Keratinocyte (primary cell): ENCODE data around the gene NF1. TPM values are rescaled to one million over a fixed set of nuclear protein-coding genes. Genes with fewer than 3 reads are reported as not detected.
A peak's percentile ranks its signal among the peaks of the same experiment; 100 is the strongest.

Experiments used
- DNase-seq: peaks from one replicate; pipeline ENCODE4 v3.0.0-alpha.2; 2011; ENCODE audit warnings: low read depth, missing footprints, low spot score
- FAIRE-seq: peaks from 2 replicates; lab custom pipeline; 2011; peaks lifted over from hg19 to GRCh38; lab: Jason Lieb, UNC
- H2AFZ ChIP-seq: 2 replicates; pipeline ENCODE4 v1.6.0; 2012; ENCODE audit warnings: low read length, control low read depth, inconsistent platforms; ENCODE audit not compliant: control insufficient read depth
- H3K27ac ChIP-seq: 2 replicates; pipeline ENCODE4 v1.5.1; 2011; ENCODE audit warnings: low read length; ENCODE audit not compliant: control insufficient read depth, insufficient read depth
- H3K27me3 ChIP-seq: 3 replicates; pipeline ENCODE4 v1.6.0; 2011; ENCODE audit warnings: low read length; ENCODE audit not compliant: control insufficient read depth, insufficient read depth; ENCODE audit errors: extremely low read depth
- H3K36me3 ChIP-seq, 2 experiments: 2 replicates in 1 of 2; 3 replicates in 1 of 2; pipeline ENCODE4 v1.5.1; 2011; ENCODE audit warnings: low read length in 2 of 2, mild to moderate bottlenecking in 1 of 2; ENCODE audit not compliant: control insufficient read depth in 2 of 2, insufficient read depth in 2 of 2; ENCODE audit errors: extremely low read depth in 1 of 2
- H3K4me1 ChIP-seq: 3 replicates; pipeline ENCODE4 v1.5.1; 2011; ENCODE audit warnings: low read length; ENCODE audit not compliant: control insufficient read depth, insufficient read depth; ENCODE audit errors: extremely low read depth
- H3K4me2 ChIP-seq: 3 replicates; pipeline ENCODE4 v1.6.0; 2011; ENCODE audit warnings: low read depth, low read length; ENCODE audit not compliant: control insufficient read depth, insufficient read depth; ENCODE audit errors: extremely low read depth
- H3K4me3 ChIP-seq, 3 experiments: fragments of 200-600 bp in 1 of 3; sonication (generic) in 1 of 3; 2 replicates in 2 of 3; 3 replicates in 1 of 3; pipeline ENCODE4 v1.5.1; 2011 to 2016; ENCODE audit warnings: low read length in 3 of 3, mild to moderate bottlenecking in 3 of 3, control low read depth in 2 of 3, inconsistent platforms in 1 of 3, low read depth in 1 of 3, mixed read lengths in 1 of 3, mixed run types in 1 of 3, moderate library complexity in 1 of 3; ENCODE audit not compliant: control insufficient read depth in 2 of 3, insufficient read depth in 2 of 3; ENCODE audit errors: extremely low read depth in 1 of 3
- H3K79me2 ChIP-seq: 2 replicates; pipeline ENCODE4 v1.6.0; 2012; ENCODE audit warnings: low read length; ENCODE audit not compliant: control insufficient read depth, insufficient read depth
- H3K9ac ChIP-seq: 3 replicates; pipeline ENCODE4 v1.6.0; 2011; ENCODE audit warnings: low read length; ENCODE audit not compliant: control insufficient read depth, insufficient read depth; ENCODE audit errors: extremely low read depth
- H3K9me1 ChIP-seq: 3 replicates; pipeline ENCODE4 v1.6.0; 2011; ENCODE audit warnings: low read length; ENCODE audit not compliant: control insufficient read depth, insufficient read depth; ENCODE audit errors: extremely low read depth
- H3K9me3 ChIP-seq: 2 replicates; pipeline ENCODE4 v1.5.1; 2012; ENCODE audit warnings: low read depth, low read length; ENCODE audit not compliant: control insufficient read depth
- H4K20me1 ChIP-seq: 3 replicates; pipeline ENCODE4 v1.6.0; 2011; ENCODE audit warnings: low read length; ENCODE audit not compliant: control insufficient read depth, insufficient read depth; ENCODE audit errors: extremely low read depth
- CTCF ChIP-seq, 3 experiments: IDR thresholded peaks in 1 of 3; conservative IDR thresholded peaks in 1 of 3; optimal IDR thresholded peaks in 1 of 3; 2 replicates in 2 of 3; 3 replicates in 1 of 3; pipeline versions ENCODE3 to v1.5.1; 2011; ENCODE audit warnings: low read length in 3 of 3, mild to moderate bottlenecking in 3 of 3, moderate library complexity in 2 of 3, control low read depth in 1 of 3, inconsistent platforms in 1 of 3; ENCODE audit not compliant: insufficient read depth in 2 of 3; ENCODE audit errors: extremely low read depth in 1 of 3
- EZH2 ChIP-seq: IDR thresholded peaks from one replicate; pipeline ENCODE4 v1.6.1; 2012; ENCODE audit warnings: inconsistent platforms, mild to moderate bottlenecking, low read length, moderate library complexity
- dilution Hi-C: fragments of 300-500 bp; cut with MboI; formaldehyde crosslinking; loops from one replicate; pipeline ENCODE4 v1.7.0; 2020; ENCODE audit warnings: low sequenced_read_pairs; ENCODE audit not compliant: extremely low pct_ligation_motif_present
- polyA plus RNA-seq, 5 experiments: library from polyadenylated mRNA; depleted of rRNA in 3 of 5; stranded (reverse) in 3 of 5; stranded (forward) in 1 of 5; unstranded in 1 of 5; fragments of >200 nt; gene quantifications; 1 replicate in 1 of 5; 2 replicates in 3 of 5; 3 replicates in 1 of 5; pipeline versions ENCODE4 v1.2.1 to v1.2.3, GENCODE V29; 2011 to 2012; ENCODE audit warnings: missing spikeins in 2 of 5, low read depth in 1 of 5, low replicate concordance in 1 of 5

Gene NF1
- polyA plus RNA-seq, 1 donor (not counting 4 experiments of a cell fraction or from before 2014, with no cell fraction given) = 26.7 TPM

- dilution Hi-C loops = no loop called here
- Histone ChIP-seq H3K4me1 (peaks cover 11% of the 10 kb centered on the region), H2AFZ (no peak overlapping the region), H3K27ac (no peak overlapping the region), H4K20me1 (peaks cover 11% of the 10 kb centered on the region), H3K36me3 (no peaks in the 10 kb centered on the region), H3K9me1 (peaks cover 8% of the 10 kb centered on the region), H3K4me3 (no peak overlapping the region), H3K79me2 (peaks cover 70% of the 10 kb centered on the region), H3K4me2 (no peak overlapping the region), H3K27me3 (no peaks in the 10 kb centered on the region), H3K9me3 (no peaks in the 10 kb centered on the region), H3K9ac (no peak overlapping the region)
- FAIRE-seq (no peak), DNase-seq (no peak)
- TF ChIP-seq CTCF (optimal IDR thresholded peaks at IDR 0.05 in 1 of 3, IDR thresholded peaks at IDR 0.05 in 1 of 3, conservative IDR thresholded peaks at IDR 0.05 in 1 of 3; ENCODE audit: extremely low read depth in 1 of 3, insufficient read depth in 2 of 3, low read length in 3 of 3) (no peak), EZH2 (no peak)
Observed at GRCh38 chr17:31128241-31128640, 33.5 kb downstream of the NF1 start.

DNA sequence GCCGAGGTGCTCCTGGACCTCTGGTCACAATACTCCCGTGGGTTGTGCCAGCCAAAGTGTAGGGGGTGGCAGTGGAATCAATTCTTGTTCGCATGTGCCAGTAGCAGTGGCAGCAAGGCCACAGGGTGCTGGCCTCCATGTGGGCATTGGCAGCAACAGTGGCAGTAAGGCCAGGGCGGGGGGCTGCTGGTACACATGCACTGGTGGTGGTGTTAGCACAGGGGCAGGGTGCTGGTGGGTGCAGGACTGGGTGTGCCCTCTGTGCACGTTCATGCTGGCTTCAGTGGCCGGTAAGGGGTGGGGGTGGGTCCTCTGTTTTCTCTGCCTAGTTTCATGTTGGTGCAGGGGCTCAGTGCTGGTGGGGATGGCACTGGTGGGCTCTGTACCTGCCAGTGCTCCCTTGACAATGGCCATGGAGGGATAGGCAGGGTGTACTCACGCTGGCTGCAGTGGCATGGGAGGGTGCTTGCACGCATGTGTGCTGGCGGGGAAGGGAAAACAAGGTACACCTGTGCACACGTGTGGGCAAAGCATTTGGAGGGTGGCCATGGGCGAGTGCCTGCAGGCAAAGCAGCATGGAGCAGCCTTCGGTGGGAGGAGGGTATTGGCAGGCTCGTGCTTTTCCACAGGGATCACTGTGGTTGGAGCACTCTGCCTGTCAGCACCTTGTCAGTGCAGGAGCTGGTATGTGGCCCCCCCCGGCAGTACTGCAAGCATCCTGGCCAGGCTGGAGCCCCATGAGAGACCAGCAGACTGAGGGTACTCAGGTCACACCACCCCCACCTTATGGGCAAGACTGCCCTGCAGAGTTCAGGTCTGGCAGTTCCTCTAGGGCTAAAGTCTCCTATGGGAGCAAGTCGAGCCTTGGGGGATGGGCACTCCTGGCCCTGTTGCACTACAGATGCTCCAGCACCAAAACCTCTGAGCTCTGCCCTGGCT, 35.8 kb downstream of the NF1 start:
- H3K9me1 ChIP-seq = peaks cover 8% of the 10 kb centered on the region
- TF ChIP-seq CTCF (optimal IDR thresholded peaks at IDR 0.05 in 1 of 3, IDR thresholded peaks at IDR 0.05 in 1 of 3, conservative IDR thresholded peaks at IDR 0.05 in 1 of 3; ENCODE audit: extremely low read depth in 1 of 3, insufficient read depth in 2 of 3, low read length in 3 of 3) (peak in 1 of 3 experiments; percentile 0), EZH2 (no peak)
- peaks cover 65% of the 10 kb centered on the region for H3K79me2 ChIP-seq
- DNase-seq (no peak), FAIRE-seq (no peak)
- no peaks in the 10 kb centered on the region for H3K27me3 ChIP-seq
- dilution Hi-C loops = no loop called here
- no peak overlapping the region for H3K27ac ChIP-seq
- peaks cover 11% of the 10 kb centered on the region for H4K20me1 ChIP-seq
- no peak overlapping the region for H3K9ac ChIP-seq
- peaks cover 11% of the 10 kb centered on the region for H3K4me1 ChIP-seq
- H3K4me2 ChIP-seq = peak overlapping the region; percentile 1
- H3K4me3 ChIP-seq = no peak overlapping the region
- H3K36me3 ChIP-seq = peaks cover 0 to 3% of the 10 kb centered on the region in 2 experiments
- no peak overlapping the region for H2AFZ ChIP-seq
- H3K9me3 ChIP-seq = no peaks in the 10 kb centered on the region
